Measurements from ENCODE around the gene TTYH1.

- TF ChIP-seq POLR2AphosphoS5 (IDR thresholded peaks at IDR 0.05; ENCODE audit: low read depth, low read length) (no peak), TAF1 (IDR thresholded peaks at IDR 0.05; ENCODE audit: borderline replicate concordance, low read depth, low read length) (no peak)
These were observed 7.5 kb upstream of the TTYH1 start for GRCh38 chr19:54407780-54408179.
